LNCaP clone FGC (cell line): ENCODE data around the gene TMEM114.

Source experiments
- DNase-seq: peaks from one replicate; pipeline ENCODE4 v3.0.0-alpha.2; 2011; ENCODE audit warnings: low read depth
- H3K4me3 ChIP-seq: 2 replicates; pipeline ENCODE4 v1.5.1; 2011; ENCODE audit warnings: mild to moderate bottlenecking, low read depth, low read length, control low read depth
- CTCF ChIP-seq: IDR thresholded peaks from 2 replicates; pipeline ENCODE4 v1.5.1; 2012; ENCODE audit warnings: mild to moderate bottlenecking; ENCODE audit not compliant: control insufficient read depth, insufficient read depth; ENCODE audit errors: extremely low read depth

The TMEM114 gene

GRCh38 chr16:8549843-8550412 lies 40.4 kb downstream of the TMEM114 start:
- TF ChIP-seq CTCF, result no peak
- no peak overlapping the region for H3K4me3 ChIP-seq
- no peak for DNase-seq

- no peak overlapping the region for H3K4me3 ChIP-seq
- DNase-seq, result no peak
- no peak for TF ChIP-seq CTCF
Measured at GRCh38 chr16:8548166-8548565, 42.1 kb downstream of the TMEM114 start.

GRCh38 chr16:8547762-8548161 lies 42.5 kb downstream of the TMEM114 start:
- TF ChIP-seq CTCF, result no peak
- DNase-seq, result no peak
- no peak overlapping the region for H3K4me3 ChIP-seq

GRCh38 chr16:8544406-8544805 lies 45.9 kb downstream of the TMEM114 start:
- TF ChIP-seq CTCF, result no peak
- DNase-seq, result no peak
- H3K4me3 ChIP-seq, result no peak overlapping the region

- no peak for DNase-seq
- TF ChIP-seq CTCF, result no peak
- H3K4me3 ChIP-seq, result no peak overlapping the region
Measured at GRCh38 chr16:8543258-8543657, 47.1 kb downstream of the TMEM114 start.

- no peak for TF ChIP-seq CTCF
- no peak for DNase-seq
- no peak overlapping the region for H3K4me3 ChIP-seq
Measured at GRCh38 chr16:8542393-8542792, 47.9 kb downstream of the TMEM114 start.

GRCh38 chr16:8541868-8542267 lies 48.4 kb downstream of the TMEM114 start:
- no peak for DNase-seq
- TF ChIP-seq CTCF, result no peak

More at GRCh38 chr16:8541868-8542267, 48.4 kb downstream of the TMEM114 start:
- H3K4me3 ChIP-seq, result no peak overlapping the region
